ENCODE measurements around the gene VASH2.
"Not testable (repeated sequence)": the region's sequence is repeated elsewhere in the genome, so short reads cannot be mapped to it uniquely, and the experiment has no call there.

VASH2 gene

DNA sequence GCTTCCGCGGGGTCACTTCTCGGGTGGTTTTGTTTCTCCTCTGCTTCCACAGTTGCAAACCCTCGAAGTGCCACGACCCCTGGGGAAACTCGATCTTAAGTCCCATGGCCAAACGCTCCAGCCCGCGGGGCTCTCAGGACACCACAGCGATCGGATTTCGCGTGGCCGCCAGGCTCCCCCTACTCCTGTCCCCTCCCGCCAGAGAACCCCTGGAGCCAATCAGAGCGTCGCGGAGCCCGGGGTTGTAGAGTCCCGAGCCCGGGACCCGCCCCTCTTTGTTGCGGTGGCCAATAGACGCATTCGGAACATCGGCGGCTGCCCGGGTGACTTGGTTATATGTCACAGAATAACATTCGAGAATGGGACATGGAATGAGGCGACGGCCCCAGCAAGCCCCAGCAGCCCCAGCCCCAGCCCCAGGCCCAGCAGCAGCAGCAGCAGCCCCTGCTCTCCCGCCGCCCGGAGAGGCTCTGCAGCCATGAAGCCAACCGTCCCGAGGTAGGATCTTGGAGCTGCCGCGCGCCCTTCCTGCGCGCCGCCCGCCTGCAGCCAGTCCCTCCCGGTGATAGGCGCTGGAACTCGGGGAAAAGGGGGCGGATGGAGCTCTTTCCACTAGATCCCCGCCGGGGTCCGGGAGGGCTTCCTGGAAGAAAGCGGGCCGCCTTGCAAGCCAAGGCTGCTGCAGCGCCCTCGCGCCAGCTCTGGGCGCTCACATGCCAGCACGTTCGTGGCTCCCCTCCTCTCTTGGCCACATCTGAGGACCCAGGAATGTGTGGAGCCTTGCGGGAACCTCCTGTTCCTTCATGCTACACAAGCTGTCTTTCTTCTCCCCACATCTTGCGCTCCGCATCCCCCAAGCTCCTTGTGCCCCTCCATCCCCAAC, at the start of gene VASH2:
TSS of gene VASH2 (plus strand) at position 299 of the 883 bp plus-strand sequence. CDS start 1,002 bp downstream, outside the sequence.
- DNase-seq (ENCODE audit: low read depth): no peak

- no peak for DNase-seq (ENCODE audit: low read depth)
Measured at GRCh38 chr1:212901290-212901689, 49.1 kb upstream of the VASH2 start.

DNA sequence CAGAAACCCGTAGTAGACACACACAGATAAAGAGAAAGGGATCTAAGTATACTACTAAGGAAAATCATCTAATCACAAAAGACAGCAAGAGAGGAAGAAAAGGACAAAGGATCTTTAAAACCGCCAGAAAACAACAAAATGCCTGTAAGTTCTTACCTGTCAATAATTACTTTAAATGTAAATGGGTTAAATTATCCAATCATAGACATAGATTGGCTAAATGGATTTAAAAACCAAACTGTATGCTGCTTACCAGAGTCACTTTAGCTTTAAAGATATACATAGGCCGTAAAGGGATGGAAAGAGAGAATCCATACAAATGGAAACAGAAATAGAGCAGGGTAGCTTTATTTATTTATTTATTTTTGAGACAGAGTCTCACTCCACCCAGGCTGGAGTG, 48.3 kb upstream of the VASH2 start:
- DNase-seq (ENCODE audit: low read depth): no peak

DNA sequence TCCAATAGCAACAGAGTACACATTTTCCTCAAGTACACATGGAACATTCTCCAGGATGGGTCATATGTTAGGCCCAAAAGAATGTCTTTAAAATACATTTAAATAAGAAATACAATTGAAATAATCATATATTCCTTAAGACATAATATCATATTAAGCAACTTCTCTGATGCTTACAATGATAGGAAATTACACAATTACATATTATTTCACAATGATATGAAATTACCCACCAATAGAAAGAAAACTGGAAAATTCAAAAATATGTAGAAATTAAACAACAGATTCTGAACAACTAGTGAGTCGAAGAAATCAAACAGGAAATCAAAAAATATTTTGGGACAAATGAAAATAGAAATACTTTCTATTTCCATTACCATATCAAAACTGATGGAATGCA, 46.7 kb upstream of the VASH2 start:
- no peak for DNase-seq (ENCODE audit: low read depth)

DNA sequence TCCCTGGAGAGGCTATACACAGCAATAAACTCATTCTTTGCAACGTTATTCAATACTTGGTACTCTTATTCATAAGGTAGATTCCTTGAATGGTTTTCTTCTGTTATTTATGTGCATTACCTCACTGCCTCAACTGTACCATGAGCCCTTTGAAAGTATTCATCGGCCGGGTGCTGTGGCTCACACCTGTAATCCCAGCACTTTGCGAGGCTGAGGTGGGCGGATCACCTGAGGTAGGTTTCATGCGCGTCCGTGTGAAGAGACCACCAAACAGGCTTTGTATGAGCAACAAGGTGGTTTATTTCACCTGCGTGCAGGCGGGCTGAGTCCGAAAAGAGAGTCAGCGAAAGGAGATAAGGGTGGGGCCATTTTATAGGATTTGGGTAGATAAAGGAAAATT, 42.3 kb upstream of the VASH2 start:
- DNase-seq (ENCODE audit: low read depth): not testable (repeated sequence)

GRCh38 chr1:212908971-212909370, 41.4 kb upstream of the VASH2 start:
- DNase-seq (ENCODE audit: low read depth): no peak

DNA sequence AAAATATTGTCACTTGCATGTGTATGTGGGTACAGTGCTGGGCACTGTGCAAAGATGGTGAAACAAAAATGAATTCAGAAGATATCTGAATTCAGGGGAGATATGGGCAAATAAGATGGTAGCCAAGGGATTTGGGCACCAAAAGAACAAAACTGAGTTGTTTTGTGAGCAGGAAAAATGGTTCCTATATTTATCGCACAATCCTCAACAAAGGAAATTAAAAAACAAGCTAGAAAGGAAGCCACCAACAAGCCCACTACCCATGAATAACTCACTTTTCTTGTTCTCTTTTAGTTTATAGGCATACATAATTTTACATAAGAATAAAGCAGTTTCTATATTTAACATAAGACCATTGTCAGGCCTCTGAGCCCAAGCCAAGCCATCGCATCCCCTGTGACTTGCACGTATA, 40.7 kb upstream of the VASH2 start:
- DNase-seq (ENCODE audit: low read depth): no peak

- not testable (repeated sequence) for DNase-seq (ENCODE audit: low read depth)
Measured at GRCh38 chr1:212910213-212910612, 40.1 kb upstream of the VASH2 start.

DNA sequence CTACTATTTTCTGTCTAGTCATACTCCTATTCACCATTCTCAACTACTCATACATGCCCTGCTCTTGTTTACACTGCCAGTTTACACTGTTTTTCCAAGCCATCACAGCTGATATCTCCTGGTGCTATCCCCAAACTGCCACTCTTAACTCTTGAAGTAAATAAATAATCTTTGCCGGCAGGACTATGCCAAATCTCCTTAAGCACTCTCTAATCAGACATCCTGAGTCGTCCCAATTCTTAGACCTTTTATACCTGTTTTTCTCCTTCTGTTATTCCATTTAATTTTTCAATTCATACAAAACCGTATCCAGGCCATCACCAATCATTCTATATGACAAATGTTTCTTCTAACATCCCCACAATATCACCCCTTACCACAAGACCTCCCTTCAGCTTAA, 36.7 kb upstream of the VASH2 start:
- DNase-seq (ENCODE audit: low read depth): not testable (repeated sequence)

GRCh38 chr1:212914110-212914509, 36.2 kb upstream of the VASH2 start:
- not testable (repeated sequence) for DNase-seq (ENCODE audit: low read depth)

DNA sequence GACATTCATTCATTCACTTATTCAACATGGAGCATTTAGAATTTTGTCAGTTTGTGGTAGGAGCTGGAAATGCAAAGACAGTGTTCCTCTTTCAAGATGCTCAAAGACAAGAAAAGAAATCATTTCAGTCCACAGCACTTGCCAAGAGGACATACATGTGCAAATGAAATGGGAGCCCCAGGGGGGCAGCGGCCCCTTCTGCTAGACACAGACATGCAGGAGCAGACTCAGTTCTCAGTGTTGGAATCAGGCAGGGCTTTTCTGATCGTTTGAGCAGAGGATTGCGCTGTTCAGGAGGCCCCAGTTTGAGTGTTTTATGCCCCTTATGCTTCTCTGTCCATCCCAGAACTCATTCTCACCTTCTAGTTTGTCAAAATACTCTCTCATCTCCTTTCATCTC, 35.6 kb upstream of the VASH2 start:
- DNase-seq (ENCODE audit: low read depth): no peak

DNA sequence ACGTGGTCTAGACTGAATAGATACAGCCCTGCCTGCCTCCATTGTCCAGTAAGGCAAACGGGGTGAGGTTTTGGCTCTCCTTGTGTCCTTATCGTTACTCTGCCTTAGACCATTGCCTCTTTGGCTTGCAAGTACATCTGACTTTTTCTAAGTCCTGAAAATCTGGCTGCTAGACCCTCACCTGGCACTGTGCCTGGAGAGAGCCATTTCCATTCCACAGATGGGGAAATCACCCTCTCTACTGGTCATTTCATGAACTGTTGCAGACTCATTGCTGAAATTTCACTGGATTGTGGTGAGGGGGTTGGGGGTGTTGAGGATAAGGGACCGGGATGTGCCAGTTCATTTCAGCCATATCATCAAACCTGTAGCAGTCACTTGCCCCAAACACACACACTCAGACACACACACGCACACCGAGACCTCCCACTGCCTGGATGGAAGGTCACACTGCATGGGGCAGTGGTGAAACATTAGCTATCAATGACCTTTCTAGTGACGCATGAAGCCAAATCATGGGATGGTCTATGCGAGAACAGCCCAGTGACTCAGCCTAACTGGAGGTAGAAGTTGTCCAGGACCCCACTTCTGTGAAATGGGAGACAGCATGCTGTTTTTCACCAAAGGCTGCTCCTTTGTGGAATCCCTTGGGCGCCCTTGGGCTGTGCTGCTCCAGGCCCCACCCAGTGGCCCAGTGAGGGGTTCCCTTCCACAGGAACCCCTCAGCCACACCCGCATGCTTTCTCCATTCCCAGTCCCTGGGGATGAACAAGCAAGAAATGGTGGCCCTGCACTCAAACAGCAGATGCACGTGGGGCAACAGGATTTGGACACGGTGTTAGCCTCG, 34.9 kb upstream of the VASH2 start:
- no peak for DNase-seq (ENCODE audit: low read depth)

DNA sequence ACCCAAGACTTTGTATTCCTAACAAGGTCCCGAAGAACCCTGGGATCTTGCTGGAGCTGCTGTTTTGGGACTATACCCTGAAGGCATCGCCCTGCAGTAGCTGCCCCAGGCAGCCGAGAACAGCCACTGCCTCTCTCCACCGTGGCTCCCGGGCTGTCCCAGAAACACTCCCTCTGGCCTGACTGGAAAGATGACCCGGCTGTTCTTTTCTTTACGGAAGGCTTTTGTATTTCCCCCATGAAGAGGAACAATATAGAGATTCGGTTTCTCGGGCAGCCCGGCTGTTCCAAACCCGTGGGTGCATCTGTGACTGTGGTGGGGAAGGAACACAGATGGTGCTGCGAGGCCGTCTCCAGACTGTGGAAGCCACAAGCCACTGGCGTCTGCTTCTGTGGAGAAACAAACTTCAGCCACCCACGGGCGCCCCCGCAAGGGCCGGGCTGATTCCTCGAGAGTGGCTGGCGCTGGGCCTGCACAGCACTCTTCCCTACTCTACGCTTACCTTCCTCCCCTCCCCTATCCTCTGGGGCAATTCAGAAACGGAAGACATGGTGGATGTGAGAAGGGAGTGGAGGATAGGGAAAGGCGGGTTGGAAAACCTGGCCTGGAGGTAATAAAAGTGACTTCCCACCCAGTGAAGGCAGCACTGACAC, 33.7 kb upstream of the VASH2 start:
- DNase-seq (ENCODE audit: low read depth): no peak

DNA sequence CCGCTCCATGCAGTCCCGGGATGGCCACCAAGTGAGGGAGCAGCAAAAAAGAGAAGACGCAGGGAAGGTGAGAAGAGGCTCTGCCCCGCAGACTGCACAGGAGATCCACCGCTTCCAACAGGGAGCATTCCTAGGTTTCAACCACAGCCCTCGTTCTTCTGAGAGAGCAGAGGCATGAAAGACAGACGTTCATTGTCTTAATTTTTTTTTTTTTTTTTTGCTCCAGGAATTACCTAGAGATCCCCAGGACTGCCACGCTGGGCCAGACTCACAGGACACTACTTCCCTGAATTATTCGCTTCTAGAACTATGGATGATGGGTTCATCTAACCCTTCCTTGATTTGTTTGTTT, 33.2 kb upstream of the VASH2 start:
- DNase-seq (ENCODE audit: low read depth): no peak

- DNase-seq (ENCODE audit: low read depth): no peak
Measured at GRCh38 chr1:212917858-212918257, 32.5 kb upstream of the VASH2 start.

GRCh38 chr1:212918824-212919223, 31.5 kb upstream of the VASH2 start:
- no peak for DNase-seq (ENCODE audit: low read depth)

DNA sequence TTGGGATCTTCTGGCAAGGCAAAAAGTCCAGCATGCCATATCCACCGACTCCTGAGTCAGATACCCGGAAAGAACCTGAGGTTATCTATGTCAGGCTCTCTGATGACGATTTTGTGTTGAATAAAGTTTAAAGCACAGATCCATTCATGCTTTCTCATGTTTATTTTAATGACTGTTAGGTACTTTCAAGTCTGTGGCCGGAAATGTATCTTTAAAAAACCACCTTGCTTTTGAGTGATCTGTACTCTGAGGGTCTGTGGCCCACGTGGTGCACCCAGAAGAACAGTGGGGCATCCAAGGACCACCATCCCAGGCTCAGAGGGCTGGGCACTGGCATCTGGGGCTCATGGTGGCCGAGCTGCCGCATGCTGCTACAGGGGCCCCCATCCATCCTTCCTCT, 30.1 kb upstream of the VASH2 start:
- DNase-seq (ENCODE audit: low read depth): no peak

- DNase-seq (ENCODE audit: low read depth): no peak
Measured at GRCh38 chr1:212920896-212921295, 29.4 kb upstream of the VASH2 start.

DNA sequence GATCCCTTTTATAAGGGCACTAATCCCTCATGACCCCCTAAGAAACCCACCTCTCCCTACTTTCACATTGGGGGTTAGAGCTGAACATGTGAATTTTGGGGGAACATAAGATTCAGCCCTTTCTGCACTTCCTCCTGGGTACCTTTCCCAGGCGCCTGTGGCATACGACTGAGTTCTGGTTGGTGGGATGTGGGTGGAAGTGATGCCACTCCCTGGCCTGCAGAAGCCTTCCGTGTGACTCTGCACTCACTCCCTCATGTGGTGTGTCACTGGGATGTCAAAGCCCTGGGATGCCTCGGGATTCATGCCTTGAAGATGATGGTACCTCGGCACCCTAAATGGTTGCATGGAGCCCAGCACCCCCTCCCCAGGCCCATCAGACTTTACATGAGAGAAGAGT, 28.3 kb upstream of the VASH2 start:
- no peak for DNase-seq (ENCODE audit: low read depth)

- no peak for DNase-seq (ENCODE audit: low read depth)
Measured at GRCh38 chr1:212926372-212926771, 24.0 kb upstream of the VASH2 start.

GRCh38 chr1:212928323-212929291, 21.7 kb upstream of the VASH2 start:
- DNase-seq (ENCODE audit: low read depth): no peak
